Testis (tissue), 2 donors: ENCODE measurements around the gene OR5B12.

Experiments used
- CTCF ChIP-seq, 3 experiments: fragments of 450-650 bp in 2 of 3; fragments of 200-600 bp in 1 of 3; sonication (generic) in 1 of 3; IDR thresholded peaks; one replicate each; pipeline ENCODE4 v1.5.1; 2016 to 2019; ENCODE audit warnings: antibody characterized with exemption in 3 of 3, mild to moderate bottlenecking in 2 of 3, moderate library complexity in 1 of 3
- POLR2A ChIP-seq: fragments of 450-650 bp; IDR thresholded peaks from one replicate; pipeline ENCODE4 v1.6.1; 2017; ENCODE audit warnings: antibody characterized with exemption, mild to moderate bottlenecking, moderate library complexity

DNA sequence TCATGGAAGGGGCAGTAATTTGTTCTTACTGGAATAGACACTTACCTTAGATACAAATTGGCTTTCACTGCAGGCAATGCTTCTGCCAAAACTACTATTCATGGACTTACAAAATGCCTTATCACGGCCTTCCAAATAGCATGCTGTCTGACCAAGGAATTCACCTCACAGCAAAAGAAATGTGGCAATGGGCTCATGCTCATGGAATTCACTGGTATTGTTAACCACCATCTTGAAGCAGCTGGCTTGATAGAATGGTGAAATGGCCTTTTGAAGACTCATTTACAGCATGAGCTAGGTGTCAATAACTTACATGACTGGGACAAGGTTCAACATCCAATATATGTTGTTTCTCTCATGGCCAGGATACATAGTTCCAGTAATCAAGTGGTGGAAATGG, 43.9 kb upstream of the OR5B12 start:
- TF ChIP-seq CTCF (IDR thresholded peaks at IDR 0.05), result no peak
- no peak for TF ChIP-seq POLR2A
